GM21619 (cell line): ENCODE results near the gene TMCC3.
A peak's percentile ranks its signal among the peaks of the same experiment; 100 is the strongest.
"Not testable (repeated sequence)": the region's sequence is repeated elsewhere in the genome, so short reads cannot be mapped to it uniquely, and the experiment has no call there.

Source experiments
- ATAC-seq: cut with Tn5 transposase; IDR thresholded peaks from one replicate; pipeline ENCODE4 v1.9.1; 2021; ENCODE audit not compliant: unreplicated experiment

TMCC3 gene

GRCh38 chr12:94575645-94576403, 74.5 kb downstream of the TMCC3 start:
- no peak for ATAC-seq

- no peak for ATAC-seq
These were observed 75.3 kb downstream of the TMCC3 start for GRCh38 chr12:94575024-94575423.

GRCh38 chr12:94571556-94571955, 78.8 kb downstream of the TMCC3 start:
- no peak for ATAC-seq

- no peak for ATAC-seq
These were observed 80.2 kb downstream of the TMCC3 start for GRCh38 chr12:94570161-94570560.

- no peak for ATAC-seq
These were observed 82.6 kb downstream of the TMCC3 start for GRCh38 chr12:94567761-94568160.

- ATAC-seq: no peak
These were observed 84.0 kb downstream of the TMCC3 start for GRCh38 chr12:94566345-94566744.

GRCh38 chr12:94565683-94566082, 84.7 kb downstream of the TMCC3 start:
- ATAC-seq: no peak

- no peak for ATAC-seq
These were observed 87.1 kb downstream of the TMCC3 start for GRCh38 chr12:94563286-94563685.

- ATAC-seq: peak; percentile 86
These were observed 88.4 kb downstream of the TMCC3 start for GRCh38 chr12:94561943-94562411.

- ATAC-seq: peak; percentile 54
These were observed 89.7 kb downstream of the TMCC3 start for GRCh38 chr12:94560431-94561221.

- ATAC-seq: no peak
These were observed 91.7 kb downstream of the TMCC3 start for GRCh38 chr12:94558612-94559011.

GRCh38 chr12:94557746-94558295, 92.5 kb downstream of the TMCC3 start:
- ATAC-seq: no peak

- ATAC-seq: no peak
These were observed 94.7 kb downstream of the TMCC3 start for GRCh38 chr12:94555687-94556086.

GRCh38 chr12:94553875-94554274, 96.5 kb downstream of the TMCC3 start:
- ATAC-seq: no peak

GRCh38 chr12:94553130-94553519, 97.2 kb downstream of the TMCC3 start:
- ATAC-seq: no peak

- ATAC-seq: no peak
These were observed 98.5 kb downstream of the TMCC3 start for GRCh38 chr12:94551810-94552209.

GRCh38 chr12:94550964-94551363, 99.4 kb downstream of the TMCC3 start:
- no peak for ATAC-seq

GRCh38 chr12:94548833-94549232, 101.5 kb downstream of the TMCC3 start:
- ATAC-seq: not testable (repeated sequence)

- no peak for ATAC-seq
These were observed 104.2 kb downstream of the TMCC3 start for GRCh38 chr12:94545935-94546771.

- no peak for ATAC-seq
These were observed 106.0 kb downstream of the TMCC3 start for GRCh38 chr12:94544355-94544754.

GRCh38 chr12:94538318-94538717, 112.0 kb downstream of the TMCC3 start:
- no peak for ATAC-seq
